A549 treated with DMSO at 1 μM for 4 hours (cell line): Measurements from ENCODE around the gene ATE1. TPM values are rescaled to one million over a fixed set of nuclear protein-coding genes. Genes with fewer than 3 reads are reported as not detected.

Experiments
- total RNA-seq: library from RNA; stranded (reverse); fragments of 200-300 nt; extraction: Qiagen RNA extraction; gene quantifications from 5 replicates; pipeline ENCODE4 v1.2.3, GENCODE V29; 2022; ENCODE audit warnings: low read depth

The ATE1 gene
- total RNA-seq = 20.0 to 26.6 TPM (median 25.3 TPM) in 5 replicates

GRCh38 chr10:121927841-121928527 lies at the start of gene ATE1:
TSS of gene ATE1 (minus strand) at chr10:121928031. CDS start at chr10:121927949, 82 bp downstream.

DNA sequence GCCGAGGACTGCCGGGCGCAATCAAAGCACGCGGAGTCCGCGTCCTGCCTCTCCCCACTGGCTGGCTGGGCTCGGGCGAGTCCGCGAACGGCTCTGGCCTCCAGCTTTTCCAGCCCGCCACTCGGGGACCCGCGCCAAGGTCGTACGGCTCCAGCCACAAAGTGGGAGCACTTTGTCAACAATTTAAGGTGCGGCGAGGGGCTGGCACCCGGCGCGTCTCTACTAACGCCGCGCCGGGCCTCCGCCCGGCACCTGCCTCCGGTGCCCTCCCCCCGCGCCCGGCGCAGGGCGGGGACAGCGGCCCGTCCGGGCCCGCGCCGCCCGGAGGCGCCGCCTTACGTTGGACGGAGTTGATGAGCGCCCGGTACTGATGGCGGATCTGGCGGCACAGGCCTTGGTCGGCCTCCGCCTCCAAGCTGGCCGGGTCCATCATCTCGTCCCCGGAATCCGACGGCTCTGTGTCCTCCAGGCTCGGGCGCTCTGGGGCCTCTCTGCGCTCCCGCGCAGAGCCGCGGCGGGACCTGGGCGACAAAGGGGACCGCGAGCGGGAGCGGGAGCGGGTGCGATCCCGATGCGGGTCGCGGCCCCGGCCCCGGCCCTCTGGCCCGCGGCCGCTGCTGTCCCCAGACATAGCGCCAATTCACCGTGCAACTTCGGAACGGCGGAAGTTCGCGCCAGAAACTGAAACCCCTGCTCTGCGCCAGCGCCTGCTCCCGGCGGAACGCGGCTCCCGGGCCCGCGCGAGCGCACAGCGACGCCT lies 46.9 kb upstream of the ATE1 start, which contains the start of gene NSMCE4A:
TSS of gene NSMCE4A (minus strand) at position 683 of the 760 bp plus-strand sequence. CDS start at position 631, 52 bp downstream.

Other genes with a start within 250 kb of the ATE1 start
- gene NSMCE4A, start 47.2 kb upstream of the ATE1 start, total RNA-seq = 54.8 to 64.1 TPM (median 62.2 TPM) in 5 replicates
- 90.6 to 96.2 TPM (median 91.1 TPM) in 5 replicates for gene TACC2, start 61.1 kb upstream of the ATE1 start, total RNA-seq